IPS-18a (cell line): ENCODE data around the gene RCAN2.

Experiments used
- H3K27ac ChIP-seq: one replicate; pipeline ENCODE4 v1.5.1; 2013; ENCODE audit warnings: low read length
- H3K27me3 ChIP-seq: one replicate; pipeline ENCODE4 v1.6.1; 2013; ENCODE audit warnings: mild to moderate bottlenecking, low read length; ENCODE audit not compliant: control insufficient read depth, insufficient read depth
- H3K36me3 ChIP-seq: one replicate; pipeline ENCODE4 v1.6.1; 2013; ENCODE audit warnings: low read depth, low read length; ENCODE audit not compliant: control insufficient read depth
- H3K4me1 ChIP-seq: one replicate; pipeline ENCODE4 v1.6.1; 2013; ENCODE audit warnings: low read depth, low read length; ENCODE audit not compliant: control insufficient read depth
- H3K4me3 ChIP-seq: one replicate; pipeline ENCODE4 v1.5.1; 2013; ENCODE audit warnings: low read length
- H3K9ac ChIP-seq: one replicate; pipeline ENCODE4 v1.6.1; 2013; ENCODE audit warnings: mild to moderate bottlenecking, low read length, moderate library complexity
- H3K9me3 ChIP-seq: one replicate; pipeline ENCODE4 v1.6.1; 2013; ENCODE audit warnings: low read depth, low read length; ENCODE audit not compliant: control insufficient read depth

The RCAN2 gene

DNA sequence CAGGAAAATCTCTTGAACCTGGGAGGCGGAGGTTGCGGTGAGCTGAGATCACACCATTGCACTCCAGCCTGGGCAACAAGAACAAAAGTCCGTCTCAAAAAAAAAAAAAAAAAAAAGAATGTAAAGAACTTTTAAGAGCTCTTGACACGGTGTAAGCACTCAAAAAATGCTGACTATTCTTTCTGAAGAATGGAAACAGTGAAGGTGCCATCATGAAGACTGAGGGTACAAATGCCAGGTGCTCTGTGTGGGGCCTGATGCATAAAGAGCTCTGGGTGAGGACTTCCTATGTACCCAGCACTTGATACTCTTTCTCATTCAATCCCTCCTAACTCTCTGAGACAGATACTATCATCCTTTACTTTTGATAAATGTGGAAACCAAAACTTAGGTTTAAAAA lies 275.5 kb downstream of the RCAN2 start:
- Histone ChIP-seq H3K4me1 (no peaks in the 10 kb centered on the region), H3K27me3 (peaks cover 21% of the 10 kb centered on the region), H3K4me3 (no peak overlapping the region), H3K36me3 (no peaks in the 10 kb centered on the region), H3K9ac (no peak overlapping the region), H3K9me3 (no peaks in the 10 kb centered on the region), H3K27ac (no peak overlapping the region)

DNA sequence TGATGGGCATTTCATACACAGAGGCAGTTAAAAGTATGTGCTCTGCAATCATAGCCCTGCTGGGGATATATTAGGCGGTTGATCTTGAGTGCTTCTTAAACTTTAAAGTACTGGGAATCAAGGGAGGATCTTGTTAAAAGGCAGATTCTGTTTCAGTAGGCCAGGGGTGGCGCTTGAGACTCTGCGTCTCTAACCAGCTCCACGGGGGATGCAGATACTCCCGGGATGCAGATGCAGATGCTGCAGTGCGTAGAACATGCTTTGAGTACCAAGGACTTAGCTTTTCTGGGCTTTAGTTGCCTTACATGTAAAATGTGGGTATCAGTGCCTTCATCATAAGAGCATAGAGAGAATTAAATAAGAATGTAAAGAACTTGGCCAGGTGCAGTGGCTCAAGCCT lies 276.0 kb downstream of the RCAN2 start:
- Histone ChIP-seq H3K27me3 (peaks cover 21% of the 10 kb centered on the region), H3K4me3 (no peak overlapping the region), H3K36me3 (no peaks in the 10 kb centered on the region), H3K9ac (no peak overlapping the region), H3K27ac (no peak overlapping the region), H3K4me1 (no peaks in the 10 kb centered on the region), H3K9me3 (no peaks in the 10 kb centered on the region)

DNA sequence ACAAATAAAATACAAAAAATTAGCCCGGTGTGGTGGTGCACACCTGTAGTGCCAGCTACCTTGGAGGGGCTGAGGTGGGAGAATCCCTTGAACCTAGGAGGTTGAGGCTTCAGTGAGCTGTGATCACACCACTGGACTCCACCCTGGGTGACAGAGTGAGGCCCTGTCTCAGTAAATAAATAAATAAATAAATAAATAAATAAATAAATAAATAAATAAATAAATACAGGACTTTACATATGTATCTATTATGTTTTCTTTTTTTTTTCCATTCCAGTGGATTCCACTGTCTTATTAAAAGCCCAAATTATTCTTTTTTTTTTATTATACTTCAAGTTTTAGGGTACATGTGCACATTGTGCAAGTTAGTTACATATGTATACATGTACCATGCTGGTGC lies 279.3 kb downstream of the RCAN2 start:
- H3K27me3 ChIP-seq: peaks cover 21% of the 10 kb centered on the region
- H3K27ac ChIP-seq: no peak overlapping the region
- H3K4me1 ChIP-seq: no peaks in the 10 kb centered on the region
- H3K9ac ChIP-seq: no peak overlapping the region
- H3K36me3 ChIP-seq: no peaks in the 10 kb centered on the region
- no peak overlapping the region for H3K4me3 ChIP-seq
- no peaks in the 10 kb centered on the region for H3K9me3 ChIP-seq

DNA sequence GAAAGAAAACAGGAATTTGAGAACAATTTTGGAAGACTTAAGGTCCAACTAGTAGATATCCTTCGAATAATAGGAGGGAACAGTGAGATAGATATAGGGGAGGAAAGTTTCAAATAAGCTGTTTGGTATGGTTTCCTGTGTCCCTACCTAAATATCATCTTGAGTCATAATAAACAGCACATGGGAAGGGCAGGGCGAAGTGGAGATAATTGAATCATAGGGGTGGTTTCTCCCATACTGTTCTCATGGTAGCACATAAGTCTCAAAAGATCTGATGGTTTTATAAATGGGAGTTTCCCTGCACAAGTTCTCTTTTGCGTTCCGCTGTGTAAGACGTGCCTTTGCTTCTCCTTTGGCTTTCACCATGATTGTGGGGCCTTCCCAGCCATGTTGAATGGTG lies 281.0 kb downstream of the RCAN2 start:
- H3K27me3 ChIP-seq: peaks cover 9% of the 10 kb centered on the region
- H3K27ac ChIP-seq: no peak overlapping the region
- no peaks in the 10 kb centered on the region for H3K4me1 ChIP-seq
- no peaks in the 10 kb centered on the region for H3K9me3 ChIP-seq
- H3K4me3 ChIP-seq: no peak overlapping the region
- no peaks in the 10 kb centered on the region for H3K36me3 ChIP-seq
- no peak overlapping the region for H3K9ac ChIP-seq

DNA sequence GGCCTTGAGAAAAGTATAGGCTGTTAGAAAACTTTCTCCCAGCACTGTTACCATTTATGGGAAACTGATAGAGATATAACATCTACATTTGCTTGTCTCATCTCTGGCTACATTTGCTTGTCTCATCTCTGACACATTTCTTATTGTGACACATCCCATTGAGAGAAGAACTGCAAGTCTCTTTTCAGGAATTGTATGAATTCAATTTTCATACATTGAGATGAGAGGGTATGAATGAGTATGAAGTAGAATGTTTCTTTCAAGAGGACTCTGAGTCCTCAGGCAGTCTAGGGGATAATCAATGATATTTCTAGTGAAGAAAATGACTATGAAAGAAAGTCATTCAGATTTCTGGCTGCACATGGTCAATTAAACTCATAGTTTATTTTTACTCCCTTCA lies 282.9 kb downstream of the RCAN2 start:
- Histone ChIP-seq H3K4me1 (no peaks in the 10 kb centered on the region), H3K27ac (no peak overlapping the region), H3K4me3 (no peak overlapping the region), H3K9me3 (no peaks in the 10 kb centered on the region), H3K36me3 (no peaks in the 10 kb centered on the region), H3K27me3 (no peaks in the 10 kb centered on the region), H3K9ac (no peak overlapping the region)

DNA sequence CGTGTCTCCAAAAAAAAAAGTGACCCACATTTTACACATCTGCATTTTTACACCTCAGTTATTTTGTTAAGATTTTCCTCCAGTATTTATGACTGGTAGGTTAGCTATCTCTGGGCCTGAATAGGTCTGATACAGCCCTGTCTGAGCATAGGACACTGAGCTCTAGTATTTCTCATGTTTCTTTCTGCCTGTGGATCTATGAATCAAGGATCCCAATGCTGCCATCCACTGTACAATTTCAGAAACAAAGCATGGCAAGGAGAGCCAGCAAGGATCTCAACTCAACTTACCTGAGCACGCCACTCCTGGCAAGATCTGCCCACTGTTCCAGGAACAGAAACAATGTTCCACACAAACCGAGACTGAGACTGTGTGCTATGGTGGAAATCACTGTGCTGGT lies 284.1 kb downstream of the RCAN2 start:
- Histone ChIP-seq H3K36me3 (no peaks in the 10 kb centered on the region), H3K4me3 (no peak overlapping the region), H3K27ac (no peak overlapping the region), H3K9me3 (no peaks in the 10 kb centered on the region), H3K9ac (no peak overlapping the region), H3K27me3 (no peaks in the 10 kb centered on the region), H3K4me1 (no peaks in the 10 kb centered on the region)

DNA sequence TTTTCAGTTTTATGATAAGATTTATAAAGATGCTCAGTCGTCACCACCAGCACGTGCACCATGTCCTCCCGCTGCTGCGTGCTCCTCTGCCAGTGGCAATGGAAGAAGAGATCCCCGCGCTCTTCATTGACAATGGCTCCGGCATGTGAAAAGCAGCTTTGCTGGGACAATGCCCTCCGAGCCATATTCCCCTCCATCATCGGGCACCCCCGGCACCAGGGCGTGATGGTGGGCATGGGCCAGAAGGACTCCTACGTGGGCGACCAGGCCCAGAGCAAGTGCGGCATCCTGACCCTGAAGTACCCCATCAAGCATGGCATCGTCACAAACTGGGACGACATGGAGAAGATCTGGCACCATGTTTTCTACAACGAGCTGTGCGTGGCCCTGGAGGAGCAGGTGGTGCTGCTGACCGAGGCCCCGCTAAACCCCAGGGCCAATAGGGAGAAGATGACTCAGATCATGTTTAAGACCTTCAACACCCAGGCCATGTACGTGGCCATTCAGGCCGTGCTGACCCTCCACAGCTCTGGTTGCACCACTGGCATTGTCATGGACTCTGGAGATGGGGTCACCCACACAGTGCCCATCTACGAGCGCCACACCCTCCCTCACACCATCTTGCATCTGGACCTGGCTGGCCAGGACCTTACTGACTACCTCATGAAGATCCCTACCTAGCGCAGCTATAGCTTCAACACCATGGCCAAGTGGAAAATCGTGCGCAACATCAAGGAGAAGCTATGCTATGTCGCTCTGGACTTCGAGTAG lies 286.2 kb downstream of the RCAN2 start:
- Histone ChIP-seq H3K9ac (no peak overlapping the region), H3K27ac (no peak overlapping the region), H3K36me3 (no peaks in the 10 kb centered on the region)

DNA sequence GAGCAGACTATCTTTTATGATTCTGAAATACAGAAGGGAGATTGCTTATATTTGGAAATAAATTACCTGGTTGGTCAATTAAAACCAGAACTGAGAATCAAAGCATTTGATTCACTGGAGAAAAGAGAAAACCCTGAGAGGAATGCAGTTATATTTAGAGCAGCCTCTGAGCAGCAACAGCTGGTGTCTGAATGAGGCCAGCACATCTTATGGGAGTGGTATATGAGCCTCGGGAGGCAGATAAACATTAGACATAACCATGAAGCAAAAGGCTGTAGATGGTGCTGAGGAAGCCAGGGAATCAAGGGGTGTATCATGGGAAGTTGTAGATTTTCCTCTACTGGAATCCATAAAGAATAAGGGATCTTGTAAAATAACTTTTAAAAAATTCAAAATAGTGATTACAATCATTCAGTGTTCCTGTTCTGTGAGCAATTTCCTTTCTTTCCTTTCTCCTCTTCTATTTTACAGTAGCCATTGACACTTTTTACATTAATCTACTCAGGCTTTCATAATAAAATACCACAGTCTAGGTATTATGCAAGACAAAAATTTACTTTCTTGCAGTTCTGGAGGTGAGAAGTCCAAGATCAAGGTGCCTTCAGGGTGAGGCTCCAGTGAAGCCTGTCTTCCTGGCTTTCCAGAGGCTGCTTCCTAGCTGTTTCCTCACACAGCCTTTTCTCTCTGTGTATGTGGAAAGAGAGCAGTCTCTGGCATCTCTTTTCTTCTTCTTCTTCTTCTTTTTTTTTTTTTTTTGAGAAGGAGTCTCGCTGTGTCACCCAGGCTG lies 287.7 kb downstream of the RCAN2 start:
- H3K9ac ChIP-seq: no peak overlapping the region
- no peaks in the 10 kb centered on the region for H3K27me3 ChIP-seq
- no peaks in the 10 kb centered on the region for H3K36me3 ChIP-seq
- H3K4me1 ChIP-seq: no peaks in the 10 kb centered on the region
- no peaks in the 10 kb centered on the region for H3K9me3 ChIP-seq
- no peak overlapping the region for H3K4me3 ChIP-seq
- no peak overlapping the region for H3K27ac ChIP-seq

More for the DNA sequence above, 286.2 kb downstream of the RCAN2 start:
- Histone ChIP-seq H3K27me3 (no peaks in the 10 kb centered on the region), H3K4me3 (no peak overlapping the region), H3K9me3 (no peaks in the 10 kb centered on the region), H3K4me1 (no peaks in the 10 kb centered on the region)

DNA sequence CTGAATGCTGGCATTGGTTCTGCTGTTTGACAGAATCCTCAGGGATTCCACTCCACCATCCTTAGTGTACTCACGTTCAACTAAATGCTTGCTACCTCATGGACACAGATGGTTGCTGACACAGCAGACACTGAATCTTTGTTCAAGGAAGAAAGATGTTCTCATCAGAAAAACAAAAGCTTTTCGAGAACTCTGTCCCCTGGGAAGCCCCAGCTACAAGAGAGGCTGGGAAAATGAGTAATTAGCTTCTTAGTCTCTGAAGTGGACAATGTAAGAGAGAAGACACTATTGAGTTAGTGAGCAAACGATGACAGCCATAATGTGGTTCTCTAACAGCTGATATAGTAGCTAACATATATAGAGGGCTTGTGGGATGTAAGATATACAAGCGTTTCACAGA lies 289.5 kb downstream of the RCAN2 start:
- Histone ChIP-seq H3K4me1 (peaks cover 5% of the 10 kb centered on the region), H3K4me3 (no peak overlapping the region), H3K36me3 (no peaks in the 10 kb centered on the region), H3K27ac (no peak overlapping the region), H3K9me3 (no peaks in the 10 kb centered on the region), H3K9ac (no peak overlapping the region), H3K27me3 (no peaks in the 10 kb centered on the region)

DNA sequence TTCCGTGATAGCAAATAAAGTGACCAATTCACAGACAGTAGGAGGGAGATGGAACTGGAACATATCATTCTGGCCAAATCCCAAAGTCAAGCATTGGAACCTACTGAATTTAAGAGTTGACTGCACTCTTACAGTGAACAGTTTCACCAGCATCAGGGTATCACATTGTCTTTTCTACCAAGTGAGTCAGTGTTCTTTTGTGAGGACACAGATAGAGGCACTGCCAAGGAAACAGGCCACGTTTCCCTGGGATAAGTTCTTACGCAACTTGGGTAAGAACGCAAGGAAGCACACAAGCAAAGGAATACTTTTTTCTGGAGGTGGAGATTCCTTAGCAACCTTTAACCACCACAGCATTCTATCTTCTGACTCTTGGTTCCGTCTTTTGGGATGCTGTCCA lies 291.9 kb downstream of the RCAN2 start:
- no peak overlapping the region for H3K9ac ChIP-seq
- no peaks in the 10 kb centered on the region for H3K36me3 ChIP-seq
- H3K9me3 ChIP-seq: no peaks in the 10 kb centered on the region
- no peak overlapping the region for H3K27ac ChIP-seq
- H3K27me3 ChIP-seq: no peaks in the 10 kb centered on the region
- H3K4me1 ChIP-seq: peaks cover 5% of the 10 kb centered on the region
- no peak overlapping the region for H3K4me3 ChIP-seq

DNA sequence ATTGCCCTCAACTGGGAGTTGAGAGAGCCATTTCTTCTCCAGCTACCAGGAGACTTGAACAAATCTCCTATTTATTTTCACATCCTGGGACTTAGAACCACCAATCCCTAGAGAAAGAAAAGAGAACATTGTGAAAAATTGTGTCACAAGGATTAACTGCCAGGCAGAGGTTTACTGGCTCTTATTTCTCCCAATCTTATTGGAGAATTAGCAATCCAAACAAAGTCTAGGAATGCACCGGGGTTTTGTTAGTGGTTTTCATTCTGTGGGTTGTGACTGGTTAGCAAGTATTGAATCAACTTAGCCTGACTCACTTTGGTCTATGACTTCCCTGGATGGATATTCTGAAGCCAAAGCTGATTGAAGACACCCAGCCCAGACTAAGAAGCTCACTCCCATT lies 299.3 kb downstream of the RCAN2 start:
- no peak overlapping the region for H3K9ac ChIP-seq
- H3K4me1 ChIP-seq: no peaks in the 10 kb centered on the region
- no peaks in the 10 kb centered on the region for H3K9me3 ChIP-seq
- no peaks in the 10 kb centered on the region for H3K27me3 ChIP-seq
- no peak overlapping the region for H3K4me3 ChIP-seq
- H3K27ac ChIP-seq: no peak overlapping the region
- no peaks in the 10 kb centered on the region for H3K36me3 ChIP-seq

DNA sequence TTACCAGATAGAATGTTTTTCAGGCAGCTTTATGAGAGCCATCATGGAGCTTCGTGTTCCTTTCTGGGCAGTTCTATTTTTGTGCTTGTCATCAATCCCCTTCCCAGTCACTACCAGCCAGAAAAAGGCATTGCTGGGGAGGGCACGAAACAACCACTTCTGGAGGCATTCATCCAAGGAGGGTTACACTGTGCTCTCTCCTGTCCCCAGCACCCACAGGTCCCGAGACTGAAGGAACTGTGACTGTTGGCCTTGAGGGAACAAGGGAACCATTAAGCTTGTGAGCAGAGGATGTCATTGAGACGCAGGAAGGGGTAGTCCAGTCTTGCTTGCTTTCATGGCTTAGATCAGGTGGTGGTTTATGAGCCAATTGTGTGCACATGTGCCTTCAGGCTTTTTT lies 300.4 kb downstream of the RCAN2 start:
- H3K4me3 ChIP-seq: no peak overlapping the region
- H3K27ac ChIP-seq: no peak overlapping the region
- H3K9ac ChIP-seq: no peak overlapping the region
- H3K36me3 ChIP-seq: no peaks in the 10 kb centered on the region
- H3K9me3 ChIP-seq: no peaks in the 10 kb centered on the region
- H3K4me1 ChIP-seq: no peaks in the 10 kb centered on the region
- H3K27me3 ChIP-seq: no peaks in the 10 kb centered on the region
